Measurements from ENCODE around the gene CARNS1.
"Not testable (repeated sequence)": the region's sequence is repeated elsewhere in the genome, so short reads cannot be mapped to it uniquely, and the experiment has no call there.

CARNS1 gene

DNA sequence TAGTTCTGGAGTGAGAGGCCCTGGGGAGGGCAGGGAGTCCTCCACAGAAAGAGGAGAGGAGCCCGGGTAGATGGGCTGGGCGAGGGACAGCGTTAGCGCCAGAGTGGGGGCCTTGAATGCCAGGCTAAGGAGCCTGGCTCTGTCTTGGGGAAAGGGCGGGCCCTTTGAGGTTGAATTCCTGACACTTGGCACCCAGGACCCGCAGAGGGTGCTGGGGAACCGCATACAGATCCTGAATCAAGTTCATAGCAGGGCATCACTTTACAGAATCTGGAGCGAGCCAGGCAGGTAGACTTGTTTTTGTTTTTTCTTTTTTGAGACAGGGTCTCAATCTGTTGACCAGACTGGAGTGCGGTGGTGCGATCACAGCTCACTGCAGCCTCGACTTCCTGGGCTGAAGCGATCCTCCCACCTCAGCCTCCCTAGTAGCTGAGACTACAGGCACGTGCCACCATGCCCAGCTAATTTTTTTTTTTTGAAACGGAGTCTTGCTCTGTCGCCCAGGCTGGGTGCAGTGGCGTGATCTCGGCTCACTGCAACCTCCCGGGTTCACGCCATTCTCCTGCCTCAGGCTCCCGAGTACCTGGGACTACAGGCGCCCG lies 6.1 kb downstream of the CARNS1 start:
- ATAC-seq: no peak
- Mint-ChIP-seq H3K36me3 (no peaks in the 10 kb centered on the region), H3K4me1 (peaks cover 57% of the 10 kb centered on the region), H3K27me3 (no peaks in the 10 kb centered on the region), H3K4me3 (peak overlapping the region; percentile 76), H3K9me3 (no peaks in the 10 kb centered on the region), H3K27ac (peak overlapping the region; percentile 86)

DNA sequence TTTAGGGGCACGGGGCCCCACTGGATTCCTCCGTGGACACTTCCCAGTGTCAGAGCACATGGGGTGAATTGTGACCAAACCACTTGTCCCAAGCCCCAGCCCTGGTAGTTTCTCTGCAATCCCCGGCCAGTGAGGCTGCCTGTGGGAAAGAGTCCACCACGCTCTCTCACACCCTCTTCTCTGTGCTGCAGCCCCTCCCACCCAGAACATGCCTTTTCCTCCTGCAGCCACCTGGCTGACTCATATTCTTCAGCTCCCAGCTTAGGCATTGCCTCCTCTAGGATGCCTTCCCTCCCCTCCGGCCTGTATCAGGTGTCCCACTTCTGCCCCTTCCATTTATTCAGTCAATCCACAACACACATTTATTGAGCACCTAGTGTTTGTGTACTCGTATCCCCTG lies 7.4 kb downstream of the CARNS1 start:
- Mint-ChIP-seq H3K9me3 (no peaks in the 10 kb centered on the region), H3K4me3 (no peak overlapping the region), H3K27ac (no peak overlapping the region), H3K4me1 (peaks cover 55% of the 10 kb centered on the region), H3K27me3 (no peaks in the 10 kb centered on the region), H3K36me3 (no peaks in the 10 kb centered on the region)
- ATAC-seq: no peak

DNA sequence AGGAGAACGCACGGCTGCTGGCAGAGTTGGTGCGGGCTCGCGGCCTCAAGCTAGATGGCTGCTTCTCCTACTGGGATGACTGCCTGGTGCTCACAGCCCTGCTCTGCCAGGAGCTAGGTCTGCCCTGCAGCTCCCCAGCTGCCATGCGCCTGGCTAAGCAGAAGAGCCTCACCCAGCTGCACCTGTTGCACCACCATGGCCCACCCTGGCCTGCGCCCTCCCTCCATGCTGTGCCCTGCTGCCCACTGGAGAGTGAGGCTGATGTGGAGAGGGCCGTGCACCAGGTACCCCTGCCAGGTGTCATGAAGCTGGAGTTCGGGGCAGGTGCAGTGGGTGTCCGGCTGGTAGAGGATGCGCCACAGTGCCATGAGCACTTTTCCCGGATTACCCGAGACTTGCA lies 8.0 kb downstream of the CARNS1 start:
- no peaks in the 10 kb centered on the region for H3K9me3 Mint-ChIP-seq
- no peak overlapping the region for H3K27ac Mint-ChIP-seq
- no peak for ATAC-seq
- H3K36me3 Mint-ChIP-seq: no peaks in the 10 kb centered on the region
- no peak overlapping the region for H3K4me3 Mint-ChIP-seq
- no peaks in the 10 kb centered on the region for H3K27me3 Mint-ChIP-seq
- H3K4me1 Mint-ChIP-seq: peaks cover 51% of the 10 kb centered on the region

GRCh38 chr11:67423891-67424613 lies 8.6 kb downstream of the CARNS1 start:
- Mint-ChIP-seq H3K4me3 (no peak overlapping the region), H3K27me3 (no peaks in the 10 kb centered on the region), H3K4me1 (peaks cover 45% of the 10 kb centered on the region), H3K9me3 (no peaks in the 10 kb centered on the region), H3K36me3 (no peaks in the 10 kb centered on the region), H3K27ac (peak overlapping the region; percentile 53)
- no peak for ATAC-seq

DNA sequence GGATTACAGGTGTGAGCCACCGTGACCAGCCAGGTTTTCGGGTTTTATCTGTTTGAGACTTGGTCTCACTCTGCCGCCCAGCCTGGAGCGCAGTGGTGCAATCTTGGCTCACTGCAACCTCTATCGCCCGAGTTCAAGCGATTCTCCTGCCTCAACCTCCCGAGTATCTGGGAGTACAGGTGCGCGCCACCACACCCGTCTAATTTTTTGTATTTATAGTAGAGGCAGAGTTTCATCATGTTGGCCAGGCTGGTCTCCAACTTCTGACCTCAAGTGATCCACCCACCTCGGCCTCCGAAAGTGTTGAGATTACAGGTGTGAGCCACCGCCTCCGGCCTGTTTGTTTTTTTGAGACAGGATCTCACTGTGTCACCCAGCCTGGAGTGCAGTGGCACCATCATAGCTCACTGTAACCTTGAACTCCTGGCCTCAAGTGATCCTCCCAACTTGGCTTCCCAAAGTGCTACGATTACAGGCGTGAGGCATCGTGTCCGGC lies 11.9 kb downstream of the CARNS1 start:
- H3K27me3 Mint-ChIP-seq, H3K36me3 Mint-ChIP-seq, H3K9me3 Mint-ChIP-seq, ATAC-seq: not testable (repeated sequence)
- Mint-ChIP-seq H3K4me1 (peaks cover 44% of the 10 kb centered on the region), H3K4me3 (peak overlapping the region; percentile 92), H3K27ac (peak overlapping the region; percentile 91)

DNA sequence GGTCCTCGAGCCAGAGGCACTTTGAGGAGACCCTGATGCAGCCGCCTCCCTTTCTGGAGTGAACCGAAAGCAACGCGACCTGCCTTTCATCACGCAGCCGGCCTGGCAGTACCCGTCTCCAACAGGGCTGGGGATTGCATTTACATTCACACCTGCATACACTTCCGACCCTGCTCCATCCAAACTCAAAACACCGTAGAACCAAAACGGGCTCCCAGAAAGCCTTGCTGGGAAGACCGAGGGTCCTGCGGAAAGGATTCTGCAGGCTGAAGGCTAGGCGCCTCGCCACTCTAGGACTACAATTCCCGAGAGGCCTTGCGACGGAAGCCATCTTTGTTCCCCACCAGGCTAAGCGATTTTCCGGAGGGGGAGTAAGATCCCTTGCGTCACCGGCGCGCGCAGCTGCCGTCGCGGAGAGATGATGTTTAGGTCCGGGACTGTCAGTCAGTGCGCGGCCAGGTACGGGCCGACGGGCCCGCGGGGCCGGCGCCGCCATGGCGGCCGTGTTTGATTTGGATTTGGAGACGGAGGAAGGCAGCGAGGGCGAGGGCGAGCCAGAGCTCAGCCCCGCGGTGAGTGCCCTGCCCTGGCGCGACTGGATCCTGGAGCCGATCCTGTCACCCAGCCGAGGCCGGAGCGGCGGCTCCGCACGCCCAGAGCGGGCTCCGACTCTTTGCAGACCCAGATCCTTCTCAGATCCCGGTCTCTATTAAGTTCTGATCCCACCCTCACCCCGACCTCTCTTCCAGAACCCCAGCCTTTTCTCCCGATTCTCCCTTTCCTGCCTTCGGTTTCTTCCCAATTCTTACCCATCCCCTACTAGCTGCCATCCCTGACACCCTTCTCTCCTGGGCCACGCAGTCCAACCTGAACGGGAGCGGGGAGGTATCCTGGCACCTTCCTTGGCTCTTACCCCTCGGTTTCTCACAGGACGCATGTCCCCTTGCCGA lies 12.8 kb downstream of the CARNS1 start, which contains the start of gene RPS6KB2:
RPS6KB2 (plus strand) TSS at position 443 of the 950 bp plus-strand sequence; CDS start at position 495, 52 bp downstream.
- Mint-ChIP-seq H3K4me3 (peak within 1 kb of the TSS; percentile 92), H3K4me1 (peaks cover 42% of the 10 kb centered on the region), H3K27ac (peak within 1 kb of the TSS; percentile 91), H3K36me3 (peaks cover 16% of the 10 kb centered on the region), H3K9me3 (no peaks in the 10 kb centered on the region), H3K27me3 (no peaks in the 10 kb centered on the region)
- ATAC-seq: peak; percentile 92

DNA sequence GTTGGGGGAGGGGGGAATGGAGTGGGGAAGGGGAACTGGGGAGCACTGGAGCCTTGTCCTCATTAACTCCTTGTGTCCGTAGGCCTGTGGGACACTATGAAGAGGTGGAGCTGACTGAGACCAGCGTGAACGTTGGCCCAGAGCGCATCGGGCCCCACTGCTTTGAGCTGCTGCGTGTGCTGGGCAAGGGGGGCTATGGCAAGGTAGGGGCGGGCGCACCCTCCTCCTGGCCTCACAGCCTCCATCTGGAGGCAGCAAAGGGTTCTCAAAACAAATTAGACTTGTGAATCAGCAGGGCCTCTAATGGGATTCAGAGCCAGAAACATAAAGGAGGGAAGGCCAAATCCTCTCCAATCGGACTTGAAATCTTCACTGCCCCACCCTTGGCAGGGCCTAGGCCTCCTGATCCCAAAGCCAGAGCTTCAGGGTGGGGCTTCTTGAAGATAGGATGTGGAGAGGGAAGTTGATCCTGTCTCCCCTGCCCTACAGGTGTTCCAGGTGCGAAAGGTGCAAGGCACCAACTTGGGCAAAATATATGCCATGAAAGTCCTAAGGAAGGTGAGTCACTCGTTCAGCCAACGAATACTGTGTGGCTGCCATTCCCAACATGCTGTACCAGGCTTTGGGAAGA lies 13.7 kb downstream of the CARNS1 start:
- H3K4me1 Mint-ChIP-seq: peaks cover 51% of the 10 kb centered on the region
- peak overlapping the region; percentile 92 for H3K4me3 Mint-ChIP-seq
- H3K27ac Mint-ChIP-seq: peak overlapping the region; percentile 91
- ATAC-seq: no peak
- H3K36me3 Mint-ChIP-seq: peaks cover 24% of the 10 kb centered on the region
- H3K9me3 Mint-ChIP-seq: no peaks in the 10 kb centered on the region
- H3K27me3 Mint-ChIP-seq: no peaks in the 10 kb centered on the region

DNA sequence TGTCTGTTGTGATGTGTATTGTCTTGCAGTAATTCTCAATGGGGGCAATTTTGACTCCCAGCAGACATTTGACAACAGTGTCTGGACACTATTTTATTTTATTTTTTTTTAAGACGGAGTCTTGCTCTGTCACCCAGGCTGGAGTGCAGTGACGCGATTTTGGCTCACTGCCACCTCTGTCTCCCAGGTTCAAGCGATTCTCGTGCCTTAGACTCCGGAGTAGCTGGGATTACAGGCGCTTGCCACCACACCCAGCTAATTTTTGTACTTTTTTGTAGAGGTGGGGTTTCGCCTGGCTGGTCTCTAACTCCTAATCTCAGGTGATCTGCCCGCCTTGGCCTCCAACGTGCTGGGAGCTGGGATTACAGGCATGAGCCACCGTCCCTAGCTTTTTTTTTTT lies 14.2 kb downstream of the CARNS1 start:
- peak overlapping the region; percentile 40 for H3K27ac Mint-ChIP-seq
- no peaks in the 10 kb centered on the region for H3K27me3 Mint-ChIP-seq
- ATAC-seq: no peak
- H3K4me3 Mint-ChIP-seq: no peak overlapping the region
- H3K4me1 Mint-ChIP-seq: peaks cover 56% of the 10 kb centered on the region
- H3K9me3 Mint-ChIP-seq: no peaks in the 10 kb centered on the region
- peaks cover 26% of the 10 kb centered on the region for H3K36me3 Mint-ChIP-seq

GRCh38 chr11:67431346-67432249 lies 16.1 kb downstream of the CARNS1 start:
- ATAC-seq: no peak
- Mint-ChIP-seq H3K4me3 (no peak overlapping the region), H3K27me3 (no peaks in the 10 kb centered on the region), H3K9me3 (no peaks in the 10 kb centered on the region), H3K36me3 (peaks cover 43% of the 10 kb centered on the region), H3K4me1 (peaks cover 68% of the 10 kb centered on the region), H3K27ac (peak overlapping the region; percentile 97)

- H3K36me3 Mint-ChIP-seq: peaks cover 54% of the 10 kb centered on the region
- H3K4me1 Mint-ChIP-seq: peaks cover 61% of the 10 kb centered on the region
- H3K27me3 Mint-ChIP-seq: no peaks in the 10 kb centered on the region
- no peaks in the 10 kb centered on the region for H3K9me3 Mint-ChIP-seq
- peak overlapping the region; percentile 97 for H3K27ac Mint-ChIP-seq
- H3K4me3 Mint-ChIP-seq: peak overlapping the region; percentile 50
- ATAC-seq: no peak
Observed at GRCh38 chr11:67432655-67433349, 17.3 kb downstream of the CARNS1 start.

GRCh38 chr11:67433536-67434394 lies 18.3 kb downstream of the CARNS1 start:
- H3K4me3 Mint-ChIP-seq: peak overlapping the region; percentile 100
- no peak for ATAC-seq
- H3K4me1 Mint-ChIP-seq: peaks cover 67% of the 10 kb centered on the region
- peak overlapping the region; percentile 97 for H3K27ac Mint-ChIP-seq
- peaks cover 55% of the 10 kb centered on the region for H3K36me3 Mint-ChIP-seq
- H3K9me3 Mint-ChIP-seq: no peaks in the 10 kb centered on the region
- H3K27me3 Mint-ChIP-seq: no peaks in the 10 kb centered on the region

GRCh38 chr11:67434395-67434881 lies 19.0 kb downstream of the CARNS1 start:
- Mint-ChIP-seq H3K9me3 (no peaks in the 10 kb centered on the region), H3K27me3 (no peaks in the 10 kb centered on the region), H3K36me3 (peaks cover 62% of the 10 kb centered on the region), H3K27ac (peak overlapping the region; percentile 97), H3K4me1 (peaks cover 74% of the 10 kb centered on the region), H3K4me3 (peak overlapping the region; percentile 100)
- ATAC-seq: no peak

All from stimulated activated memory B cell treated with anti-CD40 and anti-IgM and Interleukin-4, amounts not matched to agents 10 μg/mL and 1 μg/mL and 100 μg/mL, for 72 hours (primary cell).